Motor neuron (in vitro differentiated cells): ENCODE data around the gene CTU1. TPM values are rescaled to one million over a fixed set of nuclear protein-coding genes. Genes with fewer than 3 reads are reported as not detected.
"Not testable (repeated sequence)": the region's sequence is repeated elsewhere in the genome, so short reads cannot be mapped to it uniquely, and the experiment has no call there.

Experiments
- ATAC-seq, 8 experiments: fragments of 200-7000 bp; cut with Tn5 transposase; replicated peaks in 6 of 8; 2 replicates each; pipeline ENCODE4 v1.8.0; 2021; ENCODE audit warnings: mild to moderate bottlenecking in 8 of 8, moderate library complexity in 8 of 8
- H3K27ac ChIP-seq, 2 donors: fragments of 250-450 bp; sonication (Bioruptor Pico); 2 replicates each; pipeline ENCODE4 v1.9.0; 2021; ENCODE audit warnings: antibody characterized with exemption in 2 of 2, mild to moderate bottlenecking in 2 of 2, moderate library complexity in 1 of 2
- H3K4me1 ChIP-seq, 2 donors: fragments of 250-450 bp; sonication (Bioruptor Pico); replicated peaks in 1 of 2; 2 replicates each; pipeline ENCODE4 v1.6.1; 2021; ENCODE audit warnings: antibody characterized with exemption in 2 of 2, mild to moderate bottlenecking in 2 of 2, moderate library complexity in 1 of 2
- H3K4me3 ChIP-seq, 5 donors: fragments of 250-450 bp; sonication (Bioruptor Pico); 2 replicates each; pipeline ENCODE4 v1.9.0; 2021; ENCODE audit warnings: antibody characterized with exemption in 5 of 5, mild to moderate bottlenecking in 5 of 5, moderate library complexity in 4 of 5
- WGBS, 10 experiments: fragments of 450-650 bp; shearing (Covaris generic); methylation state at CpG; one replicate each; pipeline ENCODE4 v1.0.0; 2022; 5-methylcytosine and 5-hydroxymethylcytosine counted together
- in situ Hi-C, 9 experiments: fragments of 400-800 bp; cut with MboI; loops; one replicate each; pipeline ENCODE4 v1.15.0; 2021; ENCODE audit warnings: low sequenced_read_pairs in 9 of 9, low pct_unique_long_range_greater_than_20kb in 2 of 9; ENCODE audit not compliant: unreplicated experiment in 9 of 9
- total RNA-seq, 8 experiments: library from RNA; unstranded; fragments of 300-600 nt; gene quantifications; 2 replicates each; pipeline versions ENCODE4 v1.2.3 to v1.2.4, GENCODE V29; 2022

The CTU1 gene
- total RNA-seq = 1 to 10 TPM; 1.7 to 4.0 (median 2.5) TPM

DNA sequence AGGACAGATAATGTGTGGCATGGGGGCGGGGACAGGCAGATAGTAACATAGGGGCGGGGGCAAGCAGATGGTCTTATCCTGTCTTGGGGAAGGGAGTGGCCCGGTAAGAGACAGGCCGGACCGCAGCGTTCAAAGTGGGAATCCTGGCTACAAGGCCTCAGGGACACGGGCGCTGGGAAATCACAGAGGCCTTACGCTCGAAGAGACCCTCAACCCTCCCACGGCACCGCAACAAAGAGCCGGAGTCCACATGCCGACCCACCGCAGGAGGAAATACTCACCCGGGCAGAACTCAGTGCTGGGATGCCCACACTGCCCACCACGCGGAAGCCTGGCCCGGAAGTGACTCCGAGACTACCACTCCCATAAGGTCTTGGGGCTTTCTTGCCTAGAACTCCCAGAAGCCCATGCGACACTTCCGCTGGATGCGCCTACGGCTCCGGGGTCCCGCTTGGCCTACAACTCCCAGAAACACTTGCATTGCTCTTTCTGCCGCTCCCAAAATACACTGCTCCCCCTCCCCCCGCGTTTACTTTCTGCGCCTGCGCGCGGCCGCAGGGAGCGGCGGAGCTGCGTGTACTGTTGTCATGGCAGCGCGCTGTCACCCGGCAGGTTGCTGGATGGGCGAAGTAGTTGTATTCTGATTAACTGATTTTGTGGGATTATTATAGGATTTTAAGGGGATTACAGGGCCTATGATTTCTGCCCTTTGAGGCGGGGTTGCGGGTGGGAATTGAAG lies at the start of gene CTU1:
Gene CTU1, minus strand, starts transcription at position 344 of the 739 bp plus-strand sequence. CDS start 3,840 bp downstream, outside the sequence.
- H3K27ac ChIP-seq = peak within 1 kb of the TSS; percentile 46 to 74
- 0% methylated on average over 2 to 10 of the region's 43 CpGs; no CpG with 5 or more reads in 4 of the 10 experiments for WGBS, 10 experiments
- in situ Hi-C loops = no loop called here
- peak within 1 kb of the TSS; percentile 48 to 67 (median 56) for H3K4me3 ChIP-seq
- ATAC-seq = peak; percentile 94 to 97 (median 96)
- H3K4me1 ChIP-seq = peaks cover 3 to 7% of the 10 kb centered on the region in 2 donors

DNA sequence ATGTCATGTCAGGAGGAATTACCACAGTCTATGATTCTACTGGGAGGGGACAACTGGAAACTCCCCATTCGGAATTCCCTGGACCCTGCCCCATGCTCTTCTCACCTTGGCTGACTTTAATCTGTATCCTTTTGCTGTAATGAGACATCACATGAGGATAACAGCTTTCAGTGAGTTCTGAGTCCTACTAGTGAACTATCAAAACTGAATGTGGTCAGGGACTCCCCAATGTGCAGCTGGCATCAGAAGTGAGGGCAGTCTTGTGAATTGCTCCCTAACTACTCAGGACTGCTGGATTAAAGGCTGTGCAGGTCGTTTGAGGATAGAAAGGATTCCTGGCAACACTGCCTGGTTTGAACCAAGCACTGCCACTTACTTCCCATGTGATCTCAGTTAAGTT lies 49.1 kb upstream of the CTU1 start:
- no peaks in the 10 kb centered on the region for H3K4me1 ChIP-seq
- ATAC-seq = no peak
- H3K27ac ChIP-seq = no peak overlapping the region
- WGBS, 10 experiments = 0 to 50% (median 0%) methylated on average over 1 to 2 of the region's 2 CpGs; no CpG with 5 or more reads in 7 of the 10 experiments
- no peak overlapping the region for H3K4me3 ChIP-seq
- in situ Hi-C loops = loop anchor here in 2 of 9 experiments (10.0 to 25.0 kb wide), 2 partner anchors 98 to 105 kb away; partner anchors contain the start of gene SIGLECL1 (in 2 of the 2)

DNA sequence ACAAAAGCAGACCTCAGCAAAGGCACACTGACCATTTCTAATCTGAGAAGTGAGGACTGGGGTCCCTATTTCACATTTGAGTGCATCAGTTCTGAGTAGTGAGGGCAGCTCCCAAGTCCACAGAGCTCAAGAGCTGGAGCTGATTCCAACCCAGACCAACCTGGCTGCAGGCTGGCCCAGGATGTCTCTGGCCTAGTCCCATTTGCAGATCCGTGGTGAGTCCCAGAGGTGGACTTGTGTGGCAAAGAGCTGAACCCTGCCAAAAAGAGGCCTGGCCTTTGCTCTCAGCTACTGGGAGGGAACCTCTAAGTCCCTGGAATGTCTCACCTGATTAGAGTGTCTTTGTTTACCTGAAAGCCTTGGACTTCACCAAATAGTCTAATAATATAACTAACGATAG lies 48.5 kb upstream of the CTU1 start:
- Histone ChIP-seq H3K27ac (no peak overlapping the region), H3K4me1 (no peaks in the 10 kb centered on the region), H3K4me3 (no peak overlapping the region)
- in situ Hi-C loops = loop anchor here in 2 of 9 experiments (10.0 to 25.0 kb wide), 2 partner anchors 98 to 106 kb away; partner anchors contain the start of gene SIGLECL1 (in 2 of the 2)
- WGBS, 10 experiments = 0 to 83% (median 40%) methylated on average over 1 to 2 of the region's 2 CpGs; no CpG with 5 or more reads in 6 of the 10 experiments
- ATAC-seq = no peak

DNA sequence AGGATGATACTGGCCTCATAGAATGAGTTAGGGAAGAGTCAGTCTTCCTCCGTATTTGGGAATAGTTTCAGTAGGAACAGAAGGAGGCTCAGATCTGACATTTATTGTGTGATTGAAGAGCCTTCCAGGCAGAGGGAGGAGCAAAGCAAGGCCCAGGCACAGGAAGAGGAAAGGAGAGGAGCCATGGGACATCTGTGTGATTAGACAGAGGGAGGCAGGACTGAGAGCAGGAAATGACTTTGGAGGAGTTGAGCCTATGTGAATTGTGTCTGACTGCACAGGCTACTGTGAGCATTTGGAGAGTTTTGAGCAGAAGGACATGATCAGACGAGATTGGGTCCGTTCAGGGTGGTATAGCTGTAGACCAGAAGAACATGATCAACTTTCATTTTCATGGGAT lies 42.4 kb upstream of the CTU1 start:
- ATAC-seq = no peak
- 0 to 76% (median 0%) methylated on average over 1 to 3 of the region's 3 CpGs; no CpG with 5 or more reads in 3 of the 10 experiments for WGBS, 10 experiments
- H3K4me3 ChIP-seq = no peak overlapping the region
- H3K4me1 ChIP-seq = no peaks in the 10 kb centered on the region
- H3K27ac ChIP-seq = no peak overlapping the region
- in situ Hi-C loops = loop anchor here in 2 of 9 experiments (10.0 to 25.0 kb wide), 2 partner anchors 104 to 112 kb away; partner anchors contain the start of gene SIGLECL1 (in 2 of the 2)

DNA sequence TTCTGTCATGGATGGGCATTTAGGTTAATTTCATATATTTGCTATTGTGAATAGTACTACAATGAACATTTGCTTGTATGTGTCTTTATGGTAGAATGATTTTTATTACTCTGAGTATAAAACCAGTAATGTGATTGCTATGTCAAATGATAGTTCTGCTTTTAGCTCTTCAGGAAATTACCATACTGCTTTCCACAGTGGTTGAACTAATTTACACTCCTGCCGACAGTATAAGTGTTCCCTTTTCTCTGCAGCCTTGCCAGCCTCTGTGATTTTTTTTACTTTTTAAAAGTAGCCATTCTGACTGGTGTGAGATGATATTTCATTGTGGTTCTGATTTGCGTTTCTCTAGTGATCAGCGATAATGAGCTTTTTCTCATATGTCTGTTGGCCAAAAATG lies 40.4 kb upstream of the CTU1 start:
- no peak overlapping the region for H3K27ac ChIP-seq
- no peak overlapping the region for H3K4me3 ChIP-seq
- no peaks in the 10 kb centered on the region for H3K4me1 ChIP-seq
- 17 to 100% (median 63%) methylated on average over 1 to 3 of the region's 3 CpGs; no CpG with 5 or more reads in 1 of the 10 experiments for WGBS, 10 experiments
- in situ Hi-C loops = no loop called here
- no peak for ATAC-seq

DNA sequence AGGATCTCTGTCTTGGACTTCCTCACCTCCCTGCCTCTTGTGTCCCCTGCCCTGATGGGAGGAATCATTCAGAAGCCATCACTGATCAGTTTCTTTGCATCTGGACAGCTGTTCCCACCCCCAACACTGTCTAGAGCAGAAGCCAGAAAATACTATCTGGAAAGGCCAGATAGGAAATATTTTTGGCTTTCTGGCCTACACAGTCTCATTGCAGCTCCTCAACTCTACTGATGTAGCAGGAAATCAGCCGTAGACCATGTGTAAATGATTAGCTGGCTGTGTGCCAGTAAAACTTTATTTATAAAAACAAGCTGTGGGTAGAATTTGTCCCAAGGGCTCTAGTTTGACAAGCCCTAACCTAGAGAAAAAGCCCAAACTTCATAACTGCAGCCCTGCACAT lies 39.5 kb upstream of the CTU1 start:
- in situ Hi-C loops = no loop called here
- Histone ChIP-seq H3K4me1 (no peaks in the 10 kb centered on the region), H3K4me3 (no peak overlapping the region), H3K27ac (no peak overlapping the region)
- no peak for ATAC-seq
- 0 to 29% methylated on average over 1 of the region's 1 CpG; no CpG with 5 or more reads in 8 of the 10 experiments for WGBS, 10 experiments

DNA sequence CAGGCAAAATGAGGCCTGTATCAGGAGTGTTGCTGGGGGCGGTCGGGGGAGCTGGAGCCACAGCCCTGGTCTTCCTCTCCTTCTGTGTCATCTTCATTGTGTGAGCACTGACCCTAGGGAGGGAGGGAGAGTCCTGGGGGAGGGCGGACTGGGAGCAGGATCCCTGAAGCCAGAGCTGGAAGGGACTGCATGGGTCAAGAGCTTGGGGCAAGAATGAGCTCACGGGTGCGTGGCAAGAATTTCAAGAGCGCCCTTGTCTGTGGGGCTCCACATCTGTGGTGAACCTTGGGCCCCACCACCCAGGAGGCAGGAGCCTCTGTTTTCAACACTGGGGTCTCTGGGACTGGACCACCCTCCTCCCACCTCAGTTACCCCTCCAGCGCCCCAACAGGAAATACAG lies 38.5 kb upstream of the CTU1 start:
- no CpG with 5 or more reads among the region's 7 CpGs for WGBS, 10 experiments
- ATAC-seq = no peak
- Histone ChIP-seq H3K4me3 (no peak overlapping the region), H3K4me1 (no peaks in the 10 kb centered on the region), H3K27ac (no peak overlapping the region)
- in situ Hi-C loops = no loop called here

DNA sequence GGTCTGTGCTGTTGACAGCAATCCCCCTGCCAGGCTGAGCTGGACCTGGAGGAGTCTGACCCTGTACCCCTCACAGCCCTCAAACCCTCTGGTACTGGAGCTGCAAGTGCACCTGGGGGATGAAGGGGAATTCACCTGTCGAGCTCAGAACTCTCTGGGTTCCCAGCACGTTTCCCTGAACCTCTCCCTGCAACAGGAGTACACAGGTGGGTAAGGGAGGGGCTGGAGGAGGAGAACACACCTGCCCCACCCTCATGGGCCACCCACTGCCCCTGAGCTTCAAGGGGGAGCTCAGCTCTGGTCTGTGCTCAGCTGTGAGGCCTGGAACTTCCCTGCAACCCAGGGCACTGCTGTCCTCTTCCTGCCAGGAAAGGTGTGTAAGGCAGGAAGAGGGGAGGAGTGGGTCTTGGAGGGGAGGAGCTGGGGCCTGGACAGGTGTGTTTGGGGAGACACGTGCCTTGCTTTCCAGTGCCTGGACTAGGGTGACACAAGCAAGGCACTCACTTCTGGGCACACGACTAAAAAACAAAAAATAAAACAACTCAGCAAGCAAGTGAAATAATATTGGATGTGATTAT lies 37.8 kb upstream of the CTU1 start:
- Histone ChIP-seq H3K4me3 (no peak overlapping the region), H3K4me1 (no peaks in the 10 kb centered on the region), H3K27ac (no peak overlapping the region)
- ATAC-seq = no peak
- in situ Hi-C loops = no loop called here
- 27 to 100% (median 37%) methylated on average over 1 to 3 of the region's 4 CpGs; no CpG with 5 or more reads in 6 of the 10 experiments for WGBS, 10 experiments

DNA sequence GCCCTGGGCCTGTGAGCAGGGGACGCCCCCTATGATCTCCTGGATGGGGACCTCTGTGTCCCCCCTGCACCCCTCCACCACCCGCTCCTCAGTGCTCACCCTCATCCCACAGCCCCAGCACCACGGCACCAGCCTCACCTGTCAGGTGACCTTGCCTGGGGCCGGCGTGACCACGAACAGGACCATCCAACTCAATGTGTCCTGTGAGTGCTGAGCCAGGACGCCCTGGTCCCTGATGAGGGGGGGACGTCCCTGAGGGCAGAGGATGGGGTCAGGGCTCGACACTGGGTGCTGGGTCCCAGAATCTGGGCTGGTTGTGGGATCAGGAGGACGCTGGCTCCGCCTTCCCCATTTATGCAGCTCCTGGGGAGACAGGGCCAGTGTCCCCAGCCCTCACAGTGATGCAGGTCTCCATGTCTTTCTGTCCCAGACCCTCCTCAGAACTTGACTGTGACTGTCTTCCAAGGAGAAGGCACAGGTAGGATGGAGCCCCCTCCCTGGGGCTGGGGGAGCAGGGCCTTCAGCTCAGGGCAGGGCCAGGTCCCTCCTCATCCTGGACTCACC lies 36.4 kb upstream of the CTU1 start:
- Histone ChIP-seq H3K4me1 (peaks cover 0 to 2% of the 10 kb centered on the region in 2 donors), H3K27ac (no peak overlapping the region), H3K4me3 (no peak overlapping the region)
- in situ Hi-C loops = no loop called here
- no peak for ATAC-seq
- WGBS, 10 experiments = 0% methylated on average over 1 to 2 of the region's 11 CpGs; no CpG with 5 or more reads in 8 of the 10 experiments

DNA sequence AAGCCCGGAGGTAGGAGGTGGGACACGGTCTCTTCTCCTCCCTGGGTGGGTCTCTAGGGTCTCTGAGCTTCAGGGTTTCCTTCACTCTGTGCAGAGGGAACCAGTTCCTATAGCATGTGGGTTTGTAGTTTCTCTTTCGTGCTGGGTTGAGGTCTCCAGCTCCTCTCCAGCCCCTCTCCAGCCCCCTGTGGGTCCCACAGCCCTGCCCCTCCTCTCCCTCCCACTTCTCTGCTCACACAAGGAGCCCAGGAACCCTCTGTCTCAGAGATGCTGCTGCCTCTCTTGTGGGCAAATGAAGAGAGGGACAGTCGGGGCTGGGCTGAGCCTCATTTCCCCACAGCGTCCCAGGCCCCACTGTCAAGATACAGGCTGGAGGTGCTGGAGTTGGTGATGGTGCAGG lies 35.3 kb upstream of the CTU1 start:
- Histone ChIP-seq H3K27ac (no peak overlapping the region), H3K4me3 (no peak overlapping the region), H3K4me1 (peaks cover 0 to 2% of the 10 kb centered on the region in 2 donors)
- ATAC-seq = no peak
- in situ Hi-C loops = no loop called here
- 82% methylated on average over 2 of the region's 5 CpGs; no CpG with 5 or more reads in 9 of the 10 experiments for WGBS, 10 experiments

DNA sequence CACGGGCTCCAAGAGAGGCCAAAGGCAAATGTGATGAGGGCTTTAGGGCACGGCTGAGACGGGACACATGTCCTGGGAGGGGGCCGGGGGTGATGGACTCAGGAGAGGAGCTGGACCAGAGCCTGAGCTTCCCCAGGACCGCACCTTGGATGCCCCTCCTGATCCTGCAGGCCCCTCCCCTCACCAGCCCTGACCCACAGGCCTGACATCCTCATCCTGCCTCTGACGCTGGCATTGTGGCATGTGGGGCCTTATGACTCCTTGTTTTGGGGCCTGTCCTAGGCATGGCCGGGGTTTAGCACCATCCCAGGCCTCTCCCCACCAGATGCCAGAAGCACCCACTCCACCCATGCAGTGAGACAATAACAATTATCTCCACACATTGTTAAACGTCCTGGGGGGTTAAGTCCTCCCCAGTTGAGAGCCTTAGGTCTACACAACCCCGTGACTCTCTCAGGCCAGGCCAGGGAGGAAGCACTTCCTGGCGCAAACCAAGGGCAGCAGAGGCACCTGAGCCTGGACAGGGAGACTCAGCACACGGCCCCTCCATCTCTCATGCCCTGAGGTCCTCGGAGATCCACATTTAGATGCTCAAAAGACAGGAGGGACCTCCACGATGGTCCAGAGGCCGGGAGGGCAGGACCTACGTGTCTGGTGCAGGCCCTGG lies 34.7 kb upstream of the CTU1 start:
- H3K4me1 ChIP-seq, H3K4me3 ChIP-seq, ATAC-seq, H3K27ac ChIP-seq, in situ Hi-C loops: not testable (repeated sequence)
- WGBS, 10 experiments = no CpG with 5 or more reads among the region's 15 CpGs

DNA sequence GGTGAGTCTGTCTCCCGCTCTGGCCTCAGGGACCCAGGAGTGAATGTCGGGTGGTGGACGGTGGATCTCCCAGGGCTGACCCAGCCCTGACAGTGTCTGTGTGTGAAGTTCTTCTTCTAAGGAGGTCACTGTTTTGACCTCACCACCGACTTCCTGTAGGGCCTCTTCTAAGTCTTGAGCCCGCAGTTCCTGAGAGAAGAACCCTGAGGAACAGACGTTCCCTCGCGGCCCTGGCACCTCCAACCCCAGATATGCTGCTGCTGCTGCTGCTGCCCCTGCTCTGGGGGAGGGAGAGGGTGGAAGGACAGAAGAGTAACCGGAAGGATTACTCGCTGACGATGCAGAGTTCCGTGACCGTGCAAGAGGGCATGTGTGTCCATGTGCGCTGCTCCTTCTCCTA lies 33.9 kb upstream of the CTU1 start, which contains the start of gene SIGLEC7:
Gene SIGLEC7, plus strand, starts transcription at position 183 of the 400 bp plus-strand sequence. Its CDS starts 69 bp downstream, at position 252.
- no peak for ATAC-seq
- peaks cover 0 to 2% of the 10 kb centered on the region in 2 donors for H3K4me1 ChIP-seq
- 60 to 87% (median 81%) methylated on average over 1 to 8 of the region's 14 CpGs; no CpG with 5 or more reads in 5 of the 10 experiments for WGBS, 10 experiments
- H3K27ac ChIP-seq = no peak within 1 kb of the TSS
- no peak within 1 kb of the TSS for H3K4me3 ChIP-seq
- in situ Hi-C loops = no loop called here
